H9 (cell line): ENCODE measurements around the gene ACAA2. TPM values are rescaled to one million over a fixed set of nuclear protein-coding genes. Genes with fewer than 3 reads are reported as not detected.

Source experiments
- DNase-seq: peaks from one replicate; pipeline ENCODE4 v3.0.0-alpha.2; 2017
- H2AFZ ChIP-seq: one replicate; pipeline ENCODE4 v1.6.1; 2013; ENCODE audit warnings: mild to moderate bottlenecking, low read length, control low read depth, moderate library complexity
- H2AK5ac ChIP-seq: 2 replicates; pipeline ENCODE4 v1.6.1; 2013; ENCODE audit warnings: low read length, control low read depth, mixed read lengths; ENCODE audit not compliant: insufficient read length
- H2BK120ac ChIP-seq: one replicate; pipeline ENCODE4 v1.6.1; 2013; ENCODE audit warnings: low read depth, mild to moderate bottlenecking, low read length, control low read depth, inconsistent platforms; ENCODE audit not compliant: poor library complexity, severe bottlenecking
- H2BK12ac ChIP-seq: 2 replicates; pipeline ENCODE4 v1.6.1; 2013; ENCODE audit warnings: low read length, control low read depth, mixed read lengths, low read depth; ENCODE audit not compliant: insufficient read length
- H2BK15ac ChIP-seq: 2 replicates; pipeline ENCODE4 v1.6.1; 2013; ENCODE audit warnings: low read depth, low read length, control low read depth
- H2BK20ac ChIP-seq: one replicate; pipeline ENCODE4 v1.6.1; 2013; ENCODE audit warnings: low read depth, mild to moderate bottlenecking, low read length, control low read depth, inconsistent platforms; ENCODE audit not compliant: poor library complexity, severe bottlenecking
- H2BK5ac ChIP-seq: 2 replicates; pipeline ENCODE4 v1.6.1; 2013; ENCODE audit warnings: low read length, control low read depth, mixed read lengths; ENCODE audit not compliant: insufficient read length
- H3K14ac ChIP-seq: 2 replicates; pipeline ENCODE4 v1.6.1; 2013; ENCODE audit warnings: low read length, control low read depth; ENCODE audit not compliant: insufficient read depth
- H3K18ac ChIP-seq: 2 replicates; pipeline ENCODE4 v1.6.1; 2013; ENCODE audit warnings: low read depth, mild to moderate bottlenecking, mixed read lengths, low read length, control low read depth; ENCODE audit not compliant: insufficient read length
- H3K23ac ChIP-seq: 2 replicates; pipeline ENCODE4 v1.6.1; 2013; ENCODE audit warnings: low read length, control low read depth, mixed read lengths, low read depth; ENCODE audit not compliant: insufficient read length
- H3K23me2 ChIP-seq: 2 replicates; pipeline ENCODE4 v1.6.1; 2013; ENCODE audit warnings: low read depth, mild to moderate bottlenecking, mixed read lengths, low read length, control low read depth; ENCODE audit not compliant: insufficient read length, poor library complexity, severe bottlenecking
- H3K27ac ChIP-seq: 2 replicates; pipeline ENCODE4 v1.5.1; 2013; ENCODE audit warnings: low read length, control low read depth, mixed read lengths, low read depth; ENCODE audit not compliant: insufficient read length
- H3K27me3 ChIP-seq: 2 replicates; pipeline ENCODE4 v1.6.1; 2013; ENCODE audit warnings: low read length, control low read depth, inconsistent platforms; ENCODE audit not compliant: insufficient read depth
- H3K4ac ChIP-seq: 2 replicates; pipeline ENCODE4 v1.6.1; 2013; ENCODE audit warnings: low read depth, mild to moderate bottlenecking, control low read depth, inconsistent platforms, low read length, moderate library complexity
- H3K4me1 ChIP-seq: 2 replicates; pipeline ENCODE4 v1.6.1; 2013; ENCODE audit warnings: low read length, control low read depth, inconsistent platforms; ENCODE audit not compliant: insufficient read depth
- H3K4me2 ChIP-seq: 2 replicates; pipeline ENCODE4 v1.6.1; 2013; ENCODE audit warnings: low read length, control low read depth, mixed read lengths; ENCODE audit not compliant: insufficient read length, insufficient read depth
- H3K56ac ChIP-seq: 2 replicates; pipeline ENCODE4 v1.6.1; 2013; ENCODE audit warnings: low read depth, mild to moderate bottlenecking, mixed read lengths, low read length, control low read depth; ENCODE audit not compliant: insufficient read length
- H3K79me1 ChIP-seq: 2 replicates; pipeline ENCODE4 v1.6.1; 2013; ENCODE audit warnings: low read depth, mild to moderate bottlenecking, moderate library complexity, low read length, control low read depth, inconsistent platforms; ENCODE audit not compliant: insufficient read depth, poor library complexity, severe bottlenecking
- H3K79me2 ChIP-seq: 2 replicates; pipeline ENCODE4 v1.6.1; 2013; ENCODE audit warnings: low read length, control low read depth, inconsistent platforms; ENCODE audit not compliant: insufficient read depth
- H3K9ac ChIP-seq: 2 replicates; pipeline ENCODE4 v1.6.1; 2013; ENCODE audit warnings: low read length, control low read depth, mixed read lengths; ENCODE audit not compliant: insufficient read length; ENCODE audit errors: extremely low read depth
- H3K9me3 ChIP-seq: one replicate; pipeline ENCODE4 v1.6.1; 2013; ENCODE audit warnings: low read depth, low read length, inconsistent platforms; ENCODE audit not compliant: control insufficient read depth
- H3T11ph ChIP-seq: one replicate; pipeline ENCODE4 v1.6.1; 2013; ENCODE audit warnings: mild to moderate bottlenecking, low read length, control low read depth, inconsistent platforms
- H4K20me1 ChIP-seq: one replicate; pipeline ENCODE4 v1.6.1; 2013; ENCODE audit not compliant: control insufficient read depth, insufficient read length, insufficient read depth
- H4K5ac ChIP-seq: 2 replicates; pipeline ENCODE4 v1.6.1; 2013; ENCODE audit warnings: low read depth, mild to moderate bottlenecking, mixed read lengths, low read length, control low read depth; ENCODE audit not compliant: insufficient read length
- H4K8ac ChIP-seq: replicated peaks from 2 replicates; pipeline ENCODE4 v1.6.1; 2013; ENCODE audit warnings: low read length, control low read depth, mixed read lengths, low read depth; ENCODE audit not compliant: insufficient read length
- H4K91ac ChIP-seq: 2 replicates; pipeline ENCODE4 v1.6.1; 2013; ENCODE audit warnings: low read depth, mild to moderate bottlenecking, moderate library complexity, mixed read lengths, low read length, control low read depth; ENCODE audit not compliant: insufficient read length
- H3K27ac Mint-ChIP-seq, 3 experiments: 2 replicates in 2 of 3; 3 replicates in 1 of 3; pipeline ENCODE4 v1.8.0; 2020 to 2021; ENCODE audit warnings: mixed read lengths in 3 of 3, mild to moderate bottlenecking in 1 of 3, moderate library complexity in 1 of 3
- H3K27me3 Mint-ChIP-seq: 2 replicates; pipeline ENCODE4 v1.8.0; 2021; ENCODE audit warnings: low read depth, mild to moderate bottlenecking, moderate library complexity, mixed read lengths
- H3K36me3 Mint-ChIP-seq, 3 experiments: 2 replicates in 2 of 3; 3 replicates in 1 of 3; pipeline ENCODE4 v1.8.0; 2020 to 2021; ENCODE audit warnings: low read depth in 3 of 3, mixed read lengths in 3 of 3; ENCODE audit not compliant: insufficient read depth in 1 of 3
- H3K4me1 Mint-ChIP-seq, 2 experiments: 2 replicates each; pipeline ENCODE4 v1.8.0; 2020; ENCODE audit warnings: mixed read lengths in 2 of 2
- H3K4me3 Mint-ChIP-seq, 2 experiments: 2 replicates in 1 of 2; 3 replicates in 1 of 2; pipeline ENCODE4 v1.8.0; 2020 to 2021; ENCODE audit warnings: mild to moderate bottlenecking in 2 of 2, mixed read lengths in 2 of 2, moderate library complexity in 1 of 2
- H3K9me3 Mint-ChIP-seq, 2 experiments: 2 replicates in 1 of 2; 3 replicates in 1 of 2; pipeline ENCODE4 v1.8.0; 2020; ENCODE audit warnings: mild to moderate bottlenecking in 2 of 2, mixed read lengths in 2 of 2, moderate library complexity in 1 of 2
- CTCF ChIP-seq: fragments of 200-600 bp; sonication (generic); conservative IDR thresholded peaks from 3 replicates; pipeline ENCODE4 v1.8.0; 2021; ENCODE audit warnings: antibody characterized with exemption, mild to moderate bottlenecking
- WGBS: extraction: QIAGEN DNeasy Blood & Tissue Kit; methylation state at CpG from one replicate; pipeline ENCODE4 v1.1.7; 2013; ENCODE audit warnings: missing lambda C conversion rate, low lambda C conversion rate, mixed read lengths; ENCODE audit not compliant: insufficient read length; ENCODE audit errors: extremely low coverage; 5-methylcytosine and 5-hydroxymethylcytosine counted together
- total RNA-seq: library from RNA; stranded (reverse); gene quantifications from 2 replicates; pipeline ENCODE4 v1.2.1, GENCODE V29; 2021

ACAA2 gene
- total RNA-seq, 1 experiment from 2014 or later, result 115 TPM

- H4K8ac ChIP-seq, result no peak overlapping the region
- H3T11ph ChIP-seq, result no peak overlapping the region
- H4K5ac ChIP-seq, result no peak overlapping the region
- no peaks in the 10 kb centered on the region for H3K4me1 ChIP-seq
- H3K4me1 Mint-ChIP-seq, result peaks cover 17 to 25% of the 10 kb centered on the region in 2 experiments
- H3K36me3 Mint-ChIP-seq, result no peaks in the 10 kb centered on the region; a peak in 1 of 7 replicates
- H3K79me2 ChIP-seq, result no peaks in the 10 kb centered on the region
- no peak overlapping the region for H2AK5ac ChIP-seq
- H2BK5ac ChIP-seq, result no peak overlapping the region
- no peaks in the 10 kb centered on the region for H3K27me3 ChIP-seq
- no peaks in the 10 kb centered on the region for H3K79me1 ChIP-seq
- H3K56ac ChIP-seq, result no peak overlapping the region
- H3K27ac ChIP-seq, result no peak overlapping the region
- no peaks in the 10 kb centered on the region for H3K23me2 ChIP-seq
- no peak overlapping the region for H4K91ac ChIP-seq
- H3K9me3 Mint-ChIP-seq, result no peaks in the 10 kb centered on the region
- no peak overlapping the region; a peak in 1 of 7 replicates for H3K27ac Mint-ChIP-seq
- no peak overlapping the region for H3K23ac ChIP-seq
- H3K4ac ChIP-seq, result no peak overlapping the region
- H3K4me2 ChIP-seq, result no peak overlapping the region
- no peak overlapping the region for H2BK20ac ChIP-seq
- H2AFZ ChIP-seq, result no peak overlapping the region
- no peaks in the 10 kb centered on the region for H3K27me3 Mint-ChIP-seq
- no peak overlapping the region for H3K4me3 Mint-ChIP-seq
- DNase-seq, result no peak
- no peaks in the 10 kb centered on the region for H3K9me3 ChIP-seq
- no peak overlapping the region for H3K18ac ChIP-seq
- no peak overlapping the region for H3K9ac ChIP-seq
- no peak overlapping the region for H3K14ac ChIP-seq
- H2BK12ac ChIP-seq, result no peak overlapping the region
- H4K20me1 ChIP-seq, result no peaks in the 10 kb centered on the region
- H2BK15ac ChIP-seq, result no peak overlapping the region
- no CpG with 5 or more reads among the region's 12 CpGs for WGBS
- no peak overlapping the region for H2BK120ac ChIP-seq
- TF ChIP-seq CTCF, result no peak
Observed at GRCh38 chr18:49859725-49860124, 46.4 kb upstream of the ACAA2 start.
